ENCODE data around the gene TMEM221.

- TF ChIP-seq CTCF (IDR thresholded peaks at IDR 0.05) (no peak), POLR2A (IDR thresholded peaks at IDR 0.05) (no peak)
Observed at GRCh38 chr19:17406887-17407196, 41.6 kb downstream of the TMEM221 start.
